Nephron (organoid): ENCODE results near the gene RPS28.

ENCODE experiments used
- H3K27ac Mint-ChIP-seq, 3 experiments: 2 replicates each; pipeline ENCODE4 v1.8.0; 2020; ENCODE audit warnings: mixed read lengths in 3 of 3, mild to moderate bottlenecking in 2 of 3, moderate library complexity in 1 of 3
- H3K27me3 Mint-ChIP-seq: 2 replicates; pipeline ENCODE4 v1.8.0; 2021; ENCODE audit warnings: low read depth, mild to moderate bottlenecking, moderate library complexity, mixed read lengths
- H3K36me3 Mint-ChIP-seq: 2 replicates; pipeline ENCODE4 v1.8.0; 2020; ENCODE audit warnings: low read depth, mixed read lengths
- H3K4me1 Mint-ChIP-seq: 2 replicates; pipeline ENCODE4 v1.8.0; 2020; ENCODE audit warnings: mixed read lengths
- H3K4me3 Mint-ChIP-seq, 3 experiments: 2 replicates each; pipeline ENCODE4 v1.8.0; 2020; ENCODE audit warnings: mild to moderate bottlenecking in 3 of 3, mixed read lengths in 3 of 3, moderate library complexity in 2 of 3
- H3K9me3 Mint-ChIP-seq: 2 replicates; pipeline ENCODE4 v1.8.0; 2020; ENCODE audit warnings: mixed read lengths
- CTCF ChIP-seq, 3 experiments: fragments of 200-600 bp; sonication (generic); IDR thresholded peaks; one replicate each; pipeline ENCODE4 v1.5.0; 2021; ENCODE audit warnings: antibody characterized with exemption in 3 of 3; ENCODE audit not compliant: unreplicated experiment in 3 of 3

The RPS28 gene

GRCh38 chr19:8320564-8321066 is 681 bp upstream of the RPS28 start:
- TF ChIP-seq CTCF (IDR thresholded peaks at IDR 0.05; ENCODE audit: unreplicated experiment in 3 of 3): no peak
- Mint-ChIP-seq H3K27ac (peak overlapping the region; percentile 93 to 96 (median 94)), H3K4me3 (peak overlapping the region; percentile 98 to 100 (median 99)), H3K4me1 (peaks cover 18% of the 10 kb centered on the region), H3K36me3 (peaks cover 7% of the 10 kb centered on the region), H3K9me3 (no peaks in the 10 kb centered on the region), H3K27me3 (no peaks in the 10 kb centered on the region)

- H3K36me3 Mint-ChIP-seq: peaks cover 6% of the 10 kb centered on the region
- peaks cover 18% of the 10 kb centered on the region for H3K4me1 Mint-ChIP-seq
- H3K27ac Mint-ChIP-seq: peak overlapping the region; percentile 93 to 96 (median 94)
- TF ChIP-seq CTCF (IDR thresholded peaks at IDR 0.05; ENCODE audit: unreplicated experiment in 3 of 3): no peak
- H3K4me3 Mint-ChIP-seq: peak overlapping the region; percentile 98 to 100 (median 99)
- H3K27me3 Mint-ChIP-seq: peaks cover 5% of the 10 kb centered on the region
- H3K9me3 Mint-ChIP-seq: no peaks in the 10 kb centered on the region
Measured at GRCh38 chr19:8321986-8322637, 816 bp downstream of the RPS28 start.

GRCh38 chr19:8322638-8322997 is 1.3 kb downstream of the RPS28 start:
- H3K4me3 Mint-ChIP-seq: peak overlapping the region; percentile 98 to 100 (median 99)
- H3K4me1 Mint-ChIP-seq: peaks cover 18% of the 10 kb centered on the region
- TF ChIP-seq CTCF (IDR thresholded peaks at IDR 0.05; ENCODE audit: unreplicated experiment in 3 of 3): no peak
- peak overlapping the region in 1 of 3 experiments; percentile 94 for H3K27ac Mint-ChIP-seq
- H3K9me3 Mint-ChIP-seq: no peaks in the 10 kb centered on the region
- peaks cover 6% of the 10 kb centered on the region for H3K36me3 Mint-ChIP-seq
- peaks cover 10% of the 10 kb centered on the region for H3K27me3 Mint-ChIP-seq

GRCh38 chr19:8323781-8324185 is 2.5 kb downstream of the RPS28 start:
- H3K36me3 Mint-ChIP-seq: peaks cover 6% of the 10 kb centered on the region
- H3K4me1 Mint-ChIP-seq: peaks cover 18% of the 10 kb centered on the region
- H3K9me3 Mint-ChIP-seq: no peaks in the 10 kb centered on the region
- H3K27ac Mint-ChIP-seq: no peak overlapping the region
- peaks cover 22% of the 10 kb centered on the region for H3K27me3 Mint-ChIP-seq
- peak overlapping the region; percentile 19 to 100 (median 34) for H3K4me3 Mint-ChIP-seq
- no peak for TF ChIP-seq CTCF (IDR thresholded peaks at IDR 0.05; ENCODE audit: unreplicated experiment in 3 of 3)

- no peak overlapping the region for H3K27ac Mint-ChIP-seq
- H3K9me3 Mint-ChIP-seq: no peaks in the 10 kb centered on the region
- H3K27me3 Mint-ChIP-seq: peaks cover 28% of the 10 kb centered on the region
- peaks cover 18% of the 10 kb centered on the region for H3K4me1 Mint-ChIP-seq
- peak overlapping the region; percentile 19 to 100 (median 34) for H3K4me3 Mint-ChIP-seq
- peaks cover 6% of the 10 kb centered on the region for H3K36me3 Mint-ChIP-seq
- TF ChIP-seq CTCF (IDR thresholded peaks at IDR 0.05; ENCODE audit: unreplicated experiment in 3 of 3): no peak
Measured at GRCh38 chr19:8324186-8325050, 3.1 kb downstream of the RPS28 start.
